Measurements from ENCODE around the gene SLC16A12. TPM values are rescaled to one million over a fixed set of nuclear protein-coding genes. Genes with fewer than 3 reads are reported as not detected.

SLC16A12 gene
- total and polyA plus RNA-seq, 2 of the 8 experiments (the other 6 are each of a cell fraction or from before 2014, with no cell fraction given), result 1.6 to 1.9 TPM

DNA sequence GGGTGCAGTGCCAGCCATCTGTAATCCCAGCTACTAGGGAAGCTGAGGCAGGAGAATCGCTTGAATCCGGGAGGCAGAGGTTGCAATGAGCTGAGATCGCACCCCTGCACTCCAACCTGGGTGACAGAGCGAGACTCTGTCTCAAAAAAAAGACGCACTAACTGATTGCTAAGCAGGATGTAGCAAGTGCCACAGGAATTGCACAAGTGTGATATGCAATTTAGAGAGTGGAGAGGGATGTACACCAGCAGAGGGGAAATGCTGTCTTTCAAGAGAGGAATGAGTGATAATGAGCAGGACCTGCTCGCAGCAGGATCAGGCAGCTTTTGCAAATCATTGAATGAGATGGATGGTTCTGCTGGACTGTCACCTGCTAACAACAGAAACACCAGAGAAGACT, 13.3 kb upstream of the SLC16A12 start:
- Histone ChIP-seq H3K79me1 (ENCODE audit: low read depth, low read length) (no peaks in the 10 kb centered on the region), H2BK5ac (ENCODE audit: low read depth, low read length) (no peak overlapping the region), H4K20me1 (replicated peaks in 1 of 2; ENCODE audit: control insufficient read depth in 1 of 2, insufficient read depth in 2 of 2, low read length in 2 of 2) (no peaks in the 10 kb centered on the region), H3K79me2 (ENCODE audit: control insufficient read depth in 1 of 2, insufficient read depth in 2 of 2, low read length in 2 of 2) (no peaks in the 10 kb centered on the region), H4K91ac (replicated peaks; ENCODE audit: insufficient read length, low read length) (no peak overlapping the region), H3K4ac (replicated peaks; ENCODE audit: insufficient read length, low read depth, low read length) (no peak overlapping the region), H3K4me3 (ENCODE audit: extremely low read depth in 1 of 4, insufficient read depth in 2 of 4, low read depth in 3 of 4, low read length in 4 of 4) (no peak overlapping the region), H3K14ac (ENCODE audit: insufficient read length) (no peak overlapping the region), H4K5ac (ENCODE audit: insufficient read length, low read depth, low read length) (no peak overlapping the region), H3K4me2 (ENCODE audit: insufficient read depth in 1 of 2, low read depth in 2 of 2, low read length in 2 of 2) (no peak overlapping the region), H2BK12ac (ENCODE audit: low read depth, low read length) (no peak overlapping the region), H2BK120ac (replicated peaks; ENCODE audit: low read depth, low read length) (no peak overlapping the region), H3K9me3 (ENCODE audit: insufficient read depth in 2 of 2, low read depth in 1 of 2, low read length in 1 of 2) (no peaks in the 10 kb centered on the region), H3K23ac (ENCODE audit: insufficient read length) (no peak overlapping the region), H3K18ac (ENCODE audit: extremely low read depth, low read length) (no peak overlapping the region), H2AK5ac (ENCODE audit: low read depth, low read length) (no peak overlapping the region), H3K27me3 (replicated peaks in 1 of 4; ENCODE audit: control insufficient read depth in 3 of 4, extremely low read depth in 1 of 4, insufficient read depth in 3 of 4, low read length in 3 of 4) (no peaks in the 10 kb centered on the region), H3K56ac (replicated peaks; ENCODE audit: insufficient read length, low read depth, low read length) (no peak overlapping the region), H3K36me3 (ENCODE audit: control insufficient read depth in 2 of 4, insufficient read depth in 4 of 4, low read length in 3 of 4) (no peaks in the 10 kb centered on the region), H2BK20ac (ENCODE audit: low read length) (no peak overlapping the region), H3K27ac (ENCODE audit: low read depth, low read length) (no peak overlapping the region), H4K8ac (ENCODE audit: extremely low read depth, insufficient read depth, low read length) (no peak overlapping the region), H2BK15ac (ENCODE audit: low read length) (no peak overlapping the region), H2AFZ (ENCODE audit: low read length) (no peak overlapping the region), H3K9ac (replicated peaks in 1 of 4; ENCODE audit: extremely low read depth in 1 of 4, low read depth in 3 of 4, low read length in 3 of 4) (no peak overlapping the region), H3K23me2 (ENCODE audit: low read depth, low read length) (no peaks in the 10 kb centered on the region), H3K4me1 (replicated peaks in 1 of 4; ENCODE audit: control insufficient read depth in 3 of 4, insufficient read depth in 4 of 4, low read length in 3 of 4) (no peaks in the 10 kb centered on the region)
- DNase-seq (ENCODE audit: low read depth in 1 of 2, low spot score in 2 of 2) (no peak), FAIRE-seq (no peak)
- 92% methylated on average over 6 of the region's 6 CpGs; no CpG with 5 or more reads in 1 of the 2 experiments for WGBS, 2 experiments (ENCODE audit: extremely low coverage in 1 of 2, insufficient coverage in 1 of 2, insufficient read length in 1 of 2, insufficient replicate concordance in 2 of 2, low coverage in 1 of 2, low lambda C conversion rate in 2 of 2, missing lambda C conversion rate in 1 of 2)
- TF ChIP-seq, protein P1, sequence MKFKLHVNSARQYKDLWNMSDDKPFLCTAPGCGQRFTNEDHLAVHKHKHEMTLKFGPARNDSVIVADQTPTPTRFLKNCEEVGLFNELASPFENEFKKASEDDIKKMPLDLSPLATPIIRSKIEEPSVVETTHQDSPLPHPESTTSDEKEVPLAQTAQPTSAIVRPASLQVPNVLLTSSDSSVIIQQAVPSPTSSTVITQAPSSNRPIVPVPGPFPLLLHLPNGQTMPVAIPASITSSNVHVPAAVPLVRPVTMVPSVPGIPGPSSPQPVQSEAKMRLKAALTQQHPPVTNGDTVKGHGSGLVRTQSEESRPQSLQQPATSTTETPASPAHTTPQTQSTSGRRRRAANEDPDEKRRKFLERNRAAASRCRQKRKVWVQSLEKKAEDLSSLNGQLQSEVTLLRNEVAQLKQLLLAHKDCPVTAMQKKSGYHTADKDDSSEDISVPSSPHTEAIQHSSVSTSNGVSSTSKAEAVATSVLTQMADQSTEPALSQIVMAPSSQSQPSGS (IDR thresholded peaks at IDR 0.05; ENCODE audit: low read length), result no peak
- TF ChIP-seq POLR2AphosphoS5 (IDR thresholded peaks at IDR 0.05; ENCODE audit: low read depth, low read length) (no peak), RXRA (IDR thresholded peaks at IDR 0.05; ENCODE audit: insufficient read depth, low read depth, low read length) (no peak), RBBP5 (IDR thresholded peaks at IDR 0.05; ENCODE audit: borderline replicate concordance, low read depth, low read length) (no peak), TEAD4 (IDR thresholded peaks at IDR 0.05; ENCODE audit: low read depth, low read length) (no peak), KDM5A (IDR thresholded peaks at IDR 0.05; ENCODE audit: low read length) (no peak)
- TF ChIP-seq, protein P2, sequence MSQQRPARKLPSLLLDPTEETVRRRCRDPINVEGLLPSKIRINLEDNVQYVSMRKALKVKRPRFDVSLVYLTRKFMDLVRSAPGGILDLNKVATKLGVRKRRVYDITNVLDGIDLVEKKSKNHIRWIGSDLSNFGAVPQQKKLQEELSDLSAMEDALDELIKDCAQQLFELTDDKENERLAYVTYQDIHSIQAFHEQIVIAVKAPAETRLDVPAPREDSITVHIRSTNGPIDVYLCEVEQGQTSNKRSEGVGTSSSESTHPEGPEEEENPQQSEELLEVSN (IDR thresholded peaks at IDR 0.05), result no peak
- POLR2A ChIA-PET (ENCODE audit: partially characterized antibody), result no interaction called here
- CTCF ChIA-PET (ENCODE audit: partially characterized antibody), result interaction anchor here (1.0 to 1.4 kb wide), 3 partner anchors 82 to 331 kb away, joined by 3 to 4 read pairs (median 4); no protein-coding TSS in a partner anchor

Measured in H1 (cell line).